A673 (cell line): Measurements from ENCODE around the gene LCN6. TPM values are rescaled to one million over a fixed set of nuclear protein-coding genes. Genes with fewer than 3 reads are reported as not detected.
"Not testable (repeated sequence)": the region's sequence is repeated elsewhere in the genome, so short reads cannot be mapped to it uniquely, and the experiment has no call there.

ENCODE experiments used
- BruUV-seq: library from RNA; stranded (reverse); fragments of 400-500 nt; replicated peaks from 2 replicates; lab custom pipeline; 2021; lab: Mats Ljungman, UMichigan
- CTCF ChIA-PET: fragments of 300-600 bp; sonication (Branson Sonifier 250); formaldehyde crosslinking; loops from one replicate; lab custom pipeline; 2022; ENCODE audit warnings: antibody characterized with exemption; lab: Charles Lee
- POLR2A ChIA-PET: fragments of 300-600 bp; sonication (Branson Sonifier 250); formaldehyde crosslinking; loops from one replicate; lab custom pipeline; 2022; ENCODE audit warnings: antibody characterized with exemption; ENCODE audit not compliant: low non-redundant PET; lab: Charles Lee
- DNase-seq: peaks from one replicate; pipeline ENCODE4 v3.0.0-alpha.2; 2015; ENCODE audit warnings: low spot score
- H3K27ac ChIP-seq: fragments of 200-600 bp; sonication (generic); 2 replicates; pipeline ENCODE4 v1.5.1; 2016; ENCODE audit warnings: mixed run types, low read depth, mild to moderate bottlenecking, mixed read lengths, antibody characterized with exemption, low read length; ENCODE audit not compliant: poor library complexity, severe bottlenecking
- H3K27me3 ChIP-seq: fragments of 200-600 bp; sonication (generic); replicated peaks from 2 replicates; pipeline ENCODE4 v1.6.1; 2017; ENCODE audit warnings: mixed run types, low read depth, mild to moderate bottlenecking, mixed read lengths, antibody characterized with exemption, low read length; ENCODE audit not compliant: insufficient read depth, poor library complexity
- H3K36me3 ChIP-seq: fragments of 200-600 bp; sonication (generic); 2 replicates; pipeline ENCODE4 v1.6.1; 2016; ENCODE audit warnings: mixed run types, mild to moderate bottlenecking, mixed read lengths, antibody characterized with exemption, low read length; ENCODE audit not compliant: insufficient read depth, poor library complexity, severe bottlenecking
- H3K4me1 ChIP-seq: fragments of 200-600 bp; sonication (generic); 2 replicates; pipeline ENCODE4 v1.6.1; 2017; ENCODE audit warnings: mixed run types, mild to moderate bottlenecking, mixed read lengths, antibody characterized with exemption, low read length; ENCODE audit not compliant: insufficient read depth, poor library complexity, severe bottlenecking
- H3K4me3 ChIP-seq: fragments of 200-600 bp; sonication (generic); 2 replicates; pipeline ENCODE4 v1.5.1; 2016; ENCODE audit warnings: low read depth, mixed run types, mild to moderate bottlenecking, mixed read lengths, low read length; ENCODE audit not compliant: poor library complexity, severe bottlenecking
- H3K9me3 ChIP-seq: fragments of 200-600 bp; sonication (generic); 2 replicates; pipeline ENCODE4 v1.6.1; 2016; ENCODE audit warnings: mixed run types, low read depth, mild to moderate bottlenecking, mixed read lengths, antibody characterized with exemption, low read length; ENCODE audit not compliant: poor library complexity, severe bottlenecking
- CTCF ChIP-seq: fragments of 300-800, 200-600 bp; sonication (generic); conservative IDR thresholded peaks from 2 replicates; pipeline ENCODE4 v1.5.1; 2017; ENCODE audit warnings: low read depth, mild to moderate bottlenecking, antibody characterized with exemption, low read length, moderate library complexity, mixed read lengths
- EZH2 ChIP-seq: fragments of 200-600 bp; sonication (generic); IDR thresholded peaks from 2 replicates; pipeline ENCODE4 v1.6.1; 2017; ENCODE audit warnings: borderline replicate concordance, low read depth, mild to moderate bottlenecking, mixed read lengths, antibody characterized with exemption, low read length; ENCODE audit not compliant: poor library complexity, severe bottlenecking
- intact Hi-C: fragments of 100-400 bp; cut with micrococcal nuclease; formaldehyde crosslinking; loops from one replicate; pipeline ENCODE4 v1.10.0; 2022; ENCODE audit not compliant: unreplicated experiment
- total RNA-seq: library from RNA; stranded (reverse); gene quantifications from 2 replicates; pipeline ENCODE4 v1.2.3, GENCODE V29; 2021

LCN6 gene
- total RNA-seq, 1 experiment from 2014 or later = not detected

- TF ChIP-seq EZH2 = no peak
- TF ChIP-seq CTCF = no peak
- no peak overlapping the region for H3K4me3 ChIP-seq
- H3K27me3 ChIP-seq = no peaks in the 10 kb centered on the region
- no peaks in the 10 kb centered on the region for H3K36me3 ChIP-seq
- no TSS peak for BruUV-seq
- ChIA-PET CTCF (no interaction called here), POLR2A (no interaction called here)
- no peak overlapping the region for H3K27ac ChIP-seq
- intact Hi-C loops = no loop called here
- no peak for DNase-seq
- no peaks in the 10 kb centered on the region for H3K9me3 ChIP-seq
- peaks cover 5% of the 10 kb centered on the region for H3K4me1 ChIP-seq
Observed at GRCh38 chr9:136756836-136757235, 8.5 kb upstream of the LCN6 start.

GRCh38 chr9:136756134-136756438, 7.8 kb upstream of the LCN6 start:
- ChIA-PET CTCF (no interaction called here), POLR2A (no interaction called here)
- H3K9me3 ChIP-seq = peaks cover 7% of the 10 kb centered on the region
- no TSS peak for BruUV-seq
- H3K27ac ChIP-seq = no peak overlapping the region
- no peaks in the 10 kb centered on the region for H3K36me3 ChIP-seq
- H3K4me3 ChIP-seq = no peak overlapping the region
- intact Hi-C loops = no loop called here
- H3K4me1 ChIP-seq = peaks cover 5% of the 10 kb centered on the region
- no peaks in the 10 kb centered on the region for H3K27me3 ChIP-seq
- DNase-seq = no peak
- no peak for TF ChIP-seq EZH2
- TF ChIP-seq CTCF = no peak

GRCh38 chr9:136755302-136756133, 7.2 kb upstream of the LCN6 start:
- DNase-seq, H3K36me3 ChIP-seq, POLR2A ChIA-PET, H3K27ac ChIP-seq, H3K9me3 ChIP-seq, BruUV-seq, intact Hi-C loops, H3K4me3 ChIP-seq, CTCF ChIA-PET, H3K27me3 ChIP-seq, H3K4me1 ChIP-seq: not testable (repeated sequence)
